HG03108 (cell line): ENCODE results near the gene GPSM1.

Experiments used
- ATAC-seq: cut with Tn5 transposase; IDR thresholded peaks from one replicate; pipeline ENCODE4 v1.9.1; 2021; ENCODE audit warnings: moderate library complexity; ENCODE audit not compliant: unreplicated experiment

Gene GPSM1, protein sequence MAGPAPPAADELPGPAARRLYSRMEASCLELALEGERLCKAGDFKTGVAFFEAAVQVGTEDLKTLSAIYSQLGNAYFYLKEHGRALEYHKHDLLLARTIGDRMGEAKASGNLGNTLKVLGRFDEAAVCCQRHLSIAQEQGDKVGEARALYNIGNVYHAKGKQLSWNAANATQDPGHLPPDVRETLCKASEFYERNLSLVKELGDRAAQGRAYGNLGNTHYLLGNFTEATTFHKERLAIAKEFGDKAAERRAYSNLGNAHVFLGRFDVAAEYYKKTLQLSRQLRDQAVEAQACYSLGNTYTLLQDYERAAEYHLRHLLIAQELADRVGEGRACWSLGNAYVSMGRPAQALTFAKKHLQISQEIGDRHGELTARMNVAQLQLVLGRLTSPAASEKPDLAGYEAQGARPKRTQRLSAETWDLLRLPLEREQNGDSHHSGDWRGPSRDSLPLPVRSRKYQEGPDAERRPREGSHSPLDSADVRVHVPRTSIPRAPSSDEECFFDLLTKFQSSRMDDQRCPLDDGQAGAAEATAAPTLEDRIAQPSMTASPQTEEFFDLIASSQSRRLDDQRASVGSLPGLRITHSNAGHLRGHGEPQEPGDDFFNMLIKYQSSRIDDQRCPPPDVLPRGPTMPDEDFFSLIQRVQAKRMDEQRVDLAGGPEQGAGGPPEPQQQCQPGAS

DNA sequence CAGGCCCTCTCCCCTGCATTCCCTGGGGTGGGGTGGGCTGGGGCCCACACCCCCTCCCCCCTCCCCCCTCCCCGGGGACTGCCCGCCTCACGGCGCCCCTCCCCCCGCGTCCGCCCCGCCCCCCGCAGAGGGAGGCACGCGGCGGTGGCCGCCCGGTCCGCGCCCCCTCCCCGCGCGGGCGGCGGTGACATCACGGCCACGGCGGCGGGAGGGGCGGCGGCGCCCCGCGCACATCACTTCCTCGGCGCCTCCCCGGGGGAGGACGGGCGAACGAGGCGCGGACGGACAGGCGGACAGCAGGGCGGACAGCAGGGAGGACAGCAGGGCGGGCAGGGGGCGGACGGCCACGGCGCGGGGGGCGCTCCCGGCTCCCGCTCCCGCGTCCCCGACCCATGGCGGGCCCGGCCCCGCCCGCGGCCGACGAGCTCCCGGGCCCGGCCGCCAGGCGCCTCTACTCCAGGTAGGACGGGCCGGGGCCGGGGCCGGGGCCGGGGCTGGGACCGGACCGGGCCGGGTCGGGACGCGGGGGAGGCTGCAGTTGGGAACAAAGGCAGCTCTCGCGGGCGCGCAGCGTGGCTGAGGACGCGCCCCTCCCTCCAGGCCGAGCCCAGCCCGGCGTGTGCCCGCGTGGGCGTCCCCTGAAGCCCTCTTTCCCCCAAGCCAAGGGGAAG, at the start of gene GPSM1:
Gene GPSM1, plus strand, starts transcription at position 236 of the 671 bp plus-strand sequence. Its CDS starts 157 bp downstream, at position 393.
- no peak for ATAC-seq

DNA sequence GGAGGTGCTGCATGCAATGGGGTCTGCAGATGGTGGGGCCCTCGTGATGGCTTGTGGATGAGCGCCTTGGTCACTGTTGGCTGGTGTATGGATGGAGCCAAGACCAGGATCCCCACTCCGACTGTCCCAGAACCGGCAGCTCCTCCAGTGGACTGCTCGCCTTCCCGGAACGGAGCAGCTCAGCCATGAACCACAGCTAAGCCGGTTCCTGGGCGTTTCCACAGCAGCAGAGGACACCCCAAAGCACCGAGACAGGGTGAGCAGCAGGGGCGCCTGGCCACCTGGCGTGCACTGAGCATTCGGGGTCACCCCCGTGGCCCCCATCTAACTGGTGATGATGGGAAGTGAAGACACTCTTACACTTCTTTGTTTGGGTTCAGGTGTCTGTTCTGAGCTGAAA, 49.6 kb upstream of the GPSM1 start:
- ATAC-seq = no peak

DNA sequence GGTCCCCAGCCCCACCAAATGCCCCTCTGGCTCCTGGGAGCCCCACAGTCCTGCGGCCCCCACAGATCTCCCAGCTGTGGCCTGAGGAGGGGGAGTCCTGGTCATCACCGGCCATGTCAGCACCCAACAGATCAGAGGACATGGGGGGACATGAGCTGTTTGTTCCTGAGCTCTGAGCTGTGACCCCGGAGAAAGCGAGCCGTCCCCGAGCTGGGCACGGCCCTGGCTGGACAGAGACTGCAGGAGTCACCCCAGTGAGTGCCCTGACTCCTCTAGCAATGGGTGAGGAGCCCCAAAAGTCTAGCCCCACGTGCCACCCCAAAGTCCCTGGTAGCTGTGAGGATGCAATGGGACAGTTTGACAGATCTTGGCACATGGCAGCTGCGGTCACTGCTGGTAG, 49.1 kb upstream of the GPSM1 start:
- ATAC-seq = no peak

DNA sequence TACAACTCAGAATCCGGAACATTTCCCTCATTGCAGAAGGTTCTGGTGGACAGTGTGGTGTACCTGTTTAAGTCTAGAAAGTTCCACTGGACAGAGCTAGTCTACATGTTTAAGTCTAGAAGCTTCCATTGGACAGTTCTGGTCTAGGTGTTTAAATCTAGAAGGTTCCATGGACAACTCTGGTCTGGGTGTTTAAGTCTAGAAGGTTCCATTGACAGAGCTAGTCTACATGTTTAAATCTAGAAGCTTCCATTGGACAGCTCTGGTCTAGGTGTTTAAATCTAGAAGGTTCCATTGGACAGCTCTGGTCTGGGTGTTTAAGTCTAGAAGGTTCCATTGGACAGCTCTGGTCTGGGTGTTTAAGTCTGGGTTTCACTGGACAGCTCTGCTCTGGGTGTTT, 48.4 kb upstream of the GPSM1 start:
- ATAC-seq = no peak

DNA sequence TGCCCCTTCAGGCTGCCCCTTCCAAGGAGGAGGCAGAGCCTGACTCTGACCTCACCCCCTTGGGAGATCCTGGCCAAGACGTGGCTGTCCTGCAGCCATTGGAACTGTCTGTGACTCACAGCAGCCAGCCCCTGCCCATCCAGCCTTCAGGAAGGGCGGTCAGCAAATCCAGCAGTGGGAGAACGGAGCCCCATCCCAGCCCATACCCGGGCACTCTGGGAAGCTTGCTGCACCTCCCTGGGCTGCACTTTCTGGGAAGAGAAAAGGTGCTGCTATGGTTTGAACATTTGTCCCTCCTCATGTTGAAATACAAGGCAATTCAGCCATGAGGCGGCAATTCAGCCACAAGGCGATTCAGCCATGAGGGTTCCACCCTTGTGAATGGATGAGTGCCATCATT, 47.9 kb upstream of the GPSM1 start:
- ATAC-seq = no peak

DNA sequence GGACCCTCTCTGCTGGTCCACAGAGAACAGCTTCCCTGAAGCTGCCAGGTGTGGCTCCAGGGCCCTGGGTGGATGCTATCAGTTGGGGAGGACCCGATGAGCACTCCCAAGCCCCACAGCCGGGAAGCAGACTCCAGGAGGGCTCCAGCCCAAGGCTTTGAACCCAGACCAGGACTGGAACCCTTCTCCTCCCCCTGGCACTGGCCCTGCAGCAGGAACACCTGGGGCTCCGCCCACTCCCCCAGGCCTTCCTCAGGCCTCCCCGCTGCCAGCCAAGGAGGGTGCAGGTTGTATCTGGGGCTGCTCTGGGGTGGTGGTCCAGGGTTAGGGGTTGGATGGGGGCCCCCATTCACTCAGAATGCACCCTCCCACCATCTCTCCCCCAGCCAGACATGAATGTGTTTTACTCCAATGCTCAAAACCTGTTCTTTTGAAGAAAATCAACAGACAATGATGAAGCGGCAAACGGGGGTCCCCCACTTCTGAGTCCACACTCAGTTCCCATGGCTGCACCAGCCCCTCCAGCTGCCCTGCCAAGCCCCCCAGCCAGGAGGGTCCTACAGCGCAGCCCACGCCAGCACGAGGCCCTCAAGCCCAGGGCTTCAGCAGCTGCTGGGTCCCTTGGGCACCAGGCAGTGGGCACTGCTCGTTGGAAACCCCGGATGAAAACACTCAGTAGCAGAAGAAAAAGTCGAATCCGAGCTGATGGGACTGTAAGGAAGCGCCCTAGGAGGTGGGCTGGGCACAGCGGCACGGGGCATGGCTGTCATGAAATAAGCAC, 46.6 kb upstream of the GPSM1 start:
- ATAC-seq = no peak

DNA sequence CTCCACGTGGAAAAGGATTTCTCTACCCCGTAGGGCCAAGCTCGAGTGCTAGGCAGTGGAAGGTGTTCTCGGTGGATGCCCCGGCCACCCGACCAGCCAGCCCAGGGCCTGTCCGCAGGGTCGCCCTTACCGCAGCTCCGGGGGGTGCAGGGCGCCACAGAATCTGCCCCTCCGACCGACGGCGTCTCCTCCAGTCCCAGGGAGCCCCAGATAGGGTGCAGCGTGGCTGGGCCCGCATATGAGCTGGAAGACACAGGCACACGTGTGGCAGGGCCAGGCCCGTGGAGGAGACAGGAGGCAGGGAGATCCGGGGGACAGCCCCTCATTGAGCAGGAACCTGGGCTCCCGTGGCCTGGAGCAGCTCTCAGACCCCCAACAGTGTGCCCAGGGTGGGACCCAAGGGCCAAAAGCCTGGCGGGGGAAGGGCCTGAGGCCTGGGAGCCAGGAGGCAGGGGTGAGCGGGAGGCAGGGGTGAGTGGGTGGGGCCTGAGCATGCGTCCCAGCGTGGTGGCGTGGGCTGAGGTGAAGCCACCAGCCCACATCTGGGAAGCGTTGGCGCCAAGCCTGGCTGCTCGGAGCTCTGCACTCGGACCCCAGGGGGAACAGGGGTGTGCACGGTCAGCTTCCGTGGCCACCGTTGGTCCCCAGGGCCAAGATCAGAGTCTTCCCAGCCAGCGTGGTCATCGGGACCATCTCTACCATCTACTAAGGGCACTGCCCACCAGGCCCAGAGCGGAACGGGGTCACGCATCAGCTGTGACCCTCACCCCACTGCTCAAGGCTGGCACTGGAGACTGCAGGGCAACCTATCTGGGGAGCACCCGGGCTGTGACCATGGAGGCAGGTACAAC, 45.7 kb upstream of the GPSM1 start:
- no peak for ATAC-seq

DNA sequence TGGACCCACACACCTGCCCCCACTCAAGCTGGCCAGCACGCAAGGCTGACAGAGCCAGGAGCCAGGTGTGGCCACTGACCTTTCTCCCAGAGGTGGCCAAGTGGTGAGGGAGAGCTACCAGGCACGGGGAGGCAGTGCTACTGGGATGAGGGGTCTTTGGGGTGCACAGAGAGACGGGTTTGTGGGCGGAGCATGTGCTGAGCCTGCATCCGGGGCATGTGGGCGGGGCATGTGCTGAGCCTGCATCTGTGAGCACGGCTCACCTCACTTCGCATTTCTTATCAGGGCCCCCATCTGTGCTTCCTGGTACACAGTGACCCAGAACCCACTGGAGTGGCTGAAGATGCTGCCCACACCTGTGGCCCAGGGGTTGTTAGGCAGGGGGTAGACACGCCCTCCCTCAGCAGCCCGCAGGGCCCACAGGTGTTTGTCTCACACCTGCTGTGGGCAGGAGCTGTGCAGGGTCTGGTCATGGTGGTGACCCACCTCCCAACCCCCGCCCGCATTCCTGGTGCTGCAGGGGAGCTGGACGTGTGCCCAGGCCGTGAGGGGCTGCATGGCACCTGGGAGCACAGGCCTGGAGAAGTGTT, 45.0 kb upstream of the GPSM1 start:
- no peak for ATAC-seq

DNA sequence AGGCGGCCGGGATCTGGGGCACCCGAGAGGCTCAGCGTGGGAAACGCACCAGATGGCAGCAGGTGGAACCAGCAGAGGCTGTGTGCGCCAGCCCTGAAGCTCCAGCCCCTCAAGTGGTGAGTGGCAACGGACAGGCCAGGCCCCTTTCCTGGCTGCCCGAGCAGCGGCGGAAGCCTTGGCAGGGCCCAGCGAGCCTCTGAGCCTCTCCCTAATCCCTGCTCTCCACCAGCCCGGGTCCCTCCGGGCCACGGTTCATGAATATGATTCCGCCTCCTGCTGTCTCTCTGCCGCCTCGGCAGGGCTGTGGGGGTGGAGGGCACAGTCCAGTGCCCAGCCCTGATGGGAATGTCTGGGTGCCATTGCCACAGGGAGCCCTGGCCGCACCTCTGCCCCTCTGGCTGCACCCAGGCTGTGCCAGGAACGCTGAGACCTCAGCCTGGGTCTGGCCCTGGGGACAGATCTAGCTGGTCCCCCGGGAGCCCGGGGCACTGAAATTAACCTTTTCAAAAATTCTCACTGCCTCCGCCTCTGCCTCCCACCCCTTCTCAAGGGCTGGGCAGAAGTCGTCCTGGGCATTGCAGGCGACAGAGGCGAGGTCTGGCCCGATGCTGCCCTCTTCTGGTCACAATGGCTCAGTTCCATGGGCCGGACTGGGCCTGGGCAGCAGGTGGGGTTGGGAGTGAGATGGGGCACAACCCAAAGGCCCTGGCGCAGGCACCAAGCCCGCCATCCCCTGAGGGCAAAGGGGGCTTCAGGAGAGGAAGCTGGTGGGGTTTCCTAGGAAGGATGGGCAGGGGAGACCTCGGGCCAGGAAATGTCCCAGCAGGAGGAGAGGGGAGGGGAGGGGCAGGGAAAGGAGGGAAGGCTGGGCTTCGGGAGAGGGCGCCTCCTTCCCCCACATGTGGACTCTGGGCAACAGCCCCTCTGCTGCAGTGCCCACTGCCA, 43.8 kb upstream of the GPSM1 start:
- ATAC-seq = peak; percentile 59

DNA sequence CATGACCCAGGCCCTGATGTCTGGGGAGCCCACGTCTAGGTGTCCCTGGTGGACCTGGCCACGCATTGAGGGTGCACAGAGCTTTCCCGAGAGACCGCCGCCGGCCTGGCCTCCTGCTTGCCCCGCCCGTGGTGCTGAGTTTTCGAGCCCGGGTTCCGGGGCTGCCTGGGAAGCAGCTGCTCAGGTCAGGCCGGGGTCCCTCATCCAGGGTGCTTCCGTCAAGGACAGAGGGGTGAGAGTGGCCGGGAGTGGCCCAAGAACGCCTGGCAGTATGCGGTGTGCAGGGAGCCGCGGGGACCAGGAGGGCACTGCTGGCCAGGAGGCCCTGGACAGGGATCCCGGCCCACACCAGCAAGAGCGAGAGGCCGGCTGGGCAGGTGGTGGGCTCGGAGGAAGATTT, 43.0 kb upstream of the GPSM1 start:
- no peak for ATAC-seq

DNA sequence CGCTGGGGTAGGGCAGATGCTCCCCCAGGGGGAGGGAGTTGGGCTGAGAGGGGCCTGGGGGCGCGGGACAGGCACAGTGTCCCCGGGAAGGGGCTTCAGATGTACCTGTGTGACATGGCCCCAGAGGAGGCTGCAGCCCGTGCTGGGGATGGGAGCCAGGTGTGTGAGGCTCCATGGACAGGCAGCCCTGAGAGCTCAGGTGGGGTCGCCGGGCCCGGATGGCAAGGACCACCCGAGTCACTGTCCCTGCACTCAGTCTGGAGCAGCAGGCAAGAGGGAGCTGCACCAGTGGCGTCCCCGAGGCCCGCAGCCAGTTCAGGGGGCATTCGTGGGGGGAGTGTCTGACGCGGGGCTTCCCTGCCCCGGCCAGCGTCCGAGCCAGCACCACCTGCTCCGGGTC, 42.4 kb upstream of the GPSM1 start:
- no peak for ATAC-seq

DNA sequence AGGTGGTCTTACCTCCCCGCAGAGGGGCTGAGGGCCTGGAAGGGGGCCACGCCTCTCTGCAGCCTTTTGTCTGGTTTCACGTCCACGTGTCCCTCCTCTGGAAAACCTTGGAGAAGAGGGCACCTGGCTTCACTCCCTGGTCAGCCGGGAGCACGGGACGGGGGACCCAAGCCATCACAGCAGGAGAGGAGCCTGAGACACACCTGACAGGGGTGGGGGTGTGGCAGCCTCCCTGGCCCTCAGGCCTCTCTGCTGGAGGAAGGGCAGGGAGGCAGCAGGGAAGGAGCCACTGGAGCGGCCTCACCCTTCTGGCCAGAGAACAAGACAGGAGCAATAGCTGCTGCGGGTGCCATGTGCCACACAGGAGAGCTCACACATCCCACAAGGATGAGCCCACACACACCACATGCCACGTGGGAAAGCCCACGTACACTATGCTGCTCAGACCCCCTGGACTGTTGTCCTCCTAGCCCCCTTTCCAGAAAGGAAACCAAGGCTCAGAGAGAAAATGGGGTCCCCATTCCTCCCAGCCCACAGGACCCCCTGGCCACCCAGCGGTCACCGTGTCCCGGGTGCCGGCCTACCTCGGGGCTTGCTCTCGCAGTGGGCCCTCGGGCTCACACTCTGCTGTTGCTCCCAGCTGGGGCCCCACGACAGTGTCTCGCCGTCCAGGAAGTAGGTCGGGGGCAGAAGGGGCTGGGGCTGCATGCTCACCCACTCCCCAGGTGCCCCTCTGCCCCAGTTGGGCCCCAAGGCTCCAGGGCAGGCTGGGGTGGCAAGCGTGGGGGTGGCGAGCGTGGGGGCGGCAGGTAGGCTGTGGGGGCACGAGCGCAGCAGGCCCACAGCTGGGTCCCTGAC, 41.6 kb upstream of the GPSM1 start:
- ATAC-seq = no peak

DNA sequence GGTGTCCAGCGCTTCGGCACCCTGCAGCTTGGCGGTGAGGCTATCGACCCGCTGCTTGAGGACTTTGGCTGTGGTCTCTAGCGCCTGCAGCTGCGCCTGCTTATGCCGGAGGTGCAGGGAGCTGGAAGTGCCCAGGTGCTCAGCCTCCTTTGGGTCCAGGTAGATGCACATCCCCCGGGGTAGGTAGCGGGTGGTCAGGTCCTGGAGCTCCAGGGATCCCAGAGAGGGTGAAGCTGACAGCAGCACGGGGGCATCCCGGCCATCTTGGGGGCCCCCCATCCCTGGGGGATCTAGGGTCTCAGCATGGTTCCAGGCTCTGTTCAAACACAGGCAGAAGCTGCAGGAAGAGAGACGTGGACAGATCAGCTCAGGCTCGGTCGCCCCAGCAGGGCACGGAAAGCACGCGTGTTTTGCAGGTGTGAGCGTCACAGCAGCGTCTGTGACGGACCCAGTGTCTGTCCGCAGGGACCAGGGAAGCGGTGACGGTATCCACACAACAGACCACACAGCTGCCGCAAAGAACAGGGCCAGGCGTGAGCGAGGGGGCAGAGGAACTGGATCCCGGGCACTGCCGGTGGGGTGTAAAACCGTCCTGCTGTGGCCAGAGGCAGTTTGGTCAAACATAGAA, 40.9 kb upstream of the GPSM1 start:
- ATAC-seq = no peak

DNA sequence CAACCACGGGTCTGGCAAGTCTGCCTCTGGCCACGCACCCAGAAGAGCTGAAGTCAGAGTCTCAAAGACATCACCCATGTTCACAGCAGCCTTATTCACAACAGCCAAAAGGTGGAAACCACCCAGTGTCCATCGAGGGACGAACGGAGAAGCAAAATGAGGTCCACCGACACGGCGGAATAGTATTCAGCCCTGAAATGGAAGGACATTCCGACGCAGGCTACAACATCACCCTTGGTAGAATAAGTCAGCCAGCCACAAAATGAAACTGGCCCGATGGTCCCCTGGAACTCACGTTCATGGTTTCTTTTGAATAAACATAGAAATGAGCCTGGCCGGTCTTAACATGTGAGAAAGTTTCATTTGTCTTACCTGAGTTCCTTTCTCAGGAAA, 40.4 kb upstream of the GPSM1 start:
- no peak for ATAC-seq

DNA sequence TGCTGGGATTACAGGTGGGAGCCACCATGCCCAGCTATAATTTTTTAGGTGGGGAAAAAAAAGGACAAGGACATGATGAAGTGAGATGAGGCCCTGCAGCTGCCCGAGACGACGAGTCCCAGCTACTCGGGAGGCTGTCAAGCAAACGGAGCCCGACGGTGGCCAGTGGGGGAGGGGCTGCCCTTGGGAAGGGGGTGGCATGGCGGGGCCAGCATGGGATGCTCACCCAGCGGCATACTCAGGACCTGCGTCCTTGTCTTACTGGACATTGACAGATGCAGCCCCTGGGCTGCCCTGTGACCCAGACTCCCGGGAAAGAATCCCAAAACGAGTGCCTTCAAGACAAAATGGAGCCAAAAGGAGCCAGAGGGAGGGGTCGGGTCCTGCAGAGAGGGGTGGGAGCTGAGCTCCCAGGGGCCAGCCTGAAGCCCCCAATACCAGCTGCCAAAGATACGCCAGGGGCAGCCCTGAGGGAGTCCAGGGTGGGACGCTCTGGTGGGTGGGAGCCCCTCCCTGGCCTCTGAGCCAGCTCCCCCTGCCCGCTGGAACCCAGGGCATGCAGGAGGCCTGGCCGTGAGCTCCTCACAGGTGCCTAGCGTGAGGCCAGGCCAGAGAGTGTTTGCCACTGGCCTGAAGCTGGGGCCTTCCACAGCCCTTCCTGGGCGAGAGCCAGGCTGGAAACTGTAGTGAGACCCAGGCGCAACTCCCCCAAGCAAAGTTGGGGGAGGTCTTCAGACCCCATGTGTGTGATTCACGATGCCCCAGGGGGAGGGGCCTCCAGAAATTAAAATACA, 39.2 kb upstream of the GPSM1 start:
- no peak for ATAC-seq

DNA sequence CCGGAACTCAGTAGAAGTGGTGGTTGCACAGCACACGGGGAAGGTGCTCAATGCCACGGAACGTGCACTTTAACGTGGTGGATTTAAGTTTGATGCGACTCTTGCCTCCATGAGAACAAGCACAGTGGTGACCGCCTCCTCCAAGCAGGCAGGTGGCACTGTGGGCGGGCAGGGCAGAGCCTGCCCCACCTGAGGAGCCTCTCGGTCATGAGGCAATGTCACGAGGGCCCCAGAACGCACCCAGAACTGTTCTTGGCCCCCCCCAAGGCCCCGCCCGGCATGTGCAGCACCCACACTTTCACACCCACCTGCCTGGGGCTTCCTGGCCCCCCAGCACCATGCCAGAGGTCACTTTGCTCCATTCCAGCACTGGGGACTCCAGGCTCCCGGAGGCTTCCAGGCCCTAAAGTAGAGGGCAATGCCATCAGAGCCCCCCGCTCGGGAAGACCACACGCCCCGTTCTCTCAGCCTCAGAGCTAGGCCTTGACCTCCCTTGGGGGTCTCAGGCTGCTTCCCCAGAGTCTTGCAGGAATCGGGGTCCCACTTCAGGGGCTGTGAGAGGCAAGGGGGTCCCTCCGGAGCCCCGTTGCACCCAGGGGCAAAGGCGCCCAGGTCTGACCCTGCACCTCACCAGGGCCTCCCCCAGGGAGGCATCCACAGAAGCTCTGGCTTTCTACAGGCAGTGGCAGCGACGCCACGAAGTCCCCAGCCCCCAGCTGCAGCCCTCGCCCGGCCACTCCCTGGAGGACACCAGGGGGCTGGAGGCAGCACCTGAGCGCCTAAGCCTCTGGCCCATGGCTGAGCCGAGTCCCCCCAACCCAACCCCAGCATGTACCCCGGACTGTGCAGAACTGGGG, 37.5 kb upstream of the GPSM1 start:
- no peak for ATAC-seq
